GM12873 (cell line): ENCODE results near the gene VAV3.

Experiments used
- CTCF ChIP-seq: IDR thresholded peaks from 2 replicates; pipeline ENCODE4 v1.5.1; 2012; ENCODE audit warnings: low read depth, mild to moderate bottlenecking, moderate library complexity, low read length, control low read depth; ENCODE audit not compliant: insufficient read depth; ENCODE audit errors: missing control alignments

The VAV3 gene

GRCh38 chr1:107871259-107871658, 93.7 kb downstream of the VAV3 start:
- no peak for TF ChIP-seq CTCF

GRCh38 chr1:107870696-107871095, 94.3 kb downstream of the VAV3 start:
- no peak for TF ChIP-seq CTCF

GRCh38 chr1:107867897-107868296, 97.1 kb downstream of the VAV3 start:
- no peak for TF ChIP-seq CTCF

GRCh38 chr1:107867422-107867821, 97.6 kb downstream of the VAV3 start:
- TF ChIP-seq CTCF, result no peak

- TF ChIP-seq CTCF, result no peak
These were observed 98.1 kb downstream of the VAV3 start for GRCh38 chr1:107866870-107867269.

GRCh38 chr1:107865627-107866026, 99.4 kb downstream of the VAV3 start:
- TF ChIP-seq CTCF, result no peak

GRCh38 chr1:107863342-107863741, 101.6 kb downstream of the VAV3 start:
- TF ChIP-seq CTCF, result no peak
